MCF 10A (cell line): Measurements from ENCODE around the gene SHROOM3. TPM values are rescaled to one million over a fixed set of nuclear protein-coding genes. Genes with fewer than 3 reads are reported as not detected.
"Not testable (repeated sequence)": the region's sequence is repeated elsewhere in the genome, so short reads cannot be mapped to it uniquely, and the experiment has no call there.

Source experiments
- BruUV-seq: library from RNA; stranded (reverse); fragments of 400-500 nt; replicated peaks from 2 replicates; lab custom pipeline; 2021; lab: Mats Ljungman, UMichigan
- CTCF ChIA-PET: fragments of 300-600 bp; sonication (Branson Sonifier 250); formaldehyde crosslinking; extraction: SDS; loops from one replicate; lab custom pipeline; 2021; ENCODE audit warnings: antibody characterized with exemption, inconsistent platforms; lab: Yijun Ruan, JAX
- POLR2A ChIA-PET: fragments of 300-600, 350-650 bp; sonication (Branson Sonifier 250); formaldehyde crosslinking; extraction: SDS; loops from one replicate; lab custom pipeline; 2020; ENCODE audit warnings: antibody characterized with exemption, inconsistent platforms; lab: Yijun Ruan, JAX
- DNase-seq: peaks from one replicate; pipeline ENCODE4 v3.0.0-alpha.2; 2018; ENCODE audit not compliant: unreplicated experiment
- H3K27ac Mint-ChIP-seq: one replicate; pipeline ENCODE4 v1.8.0; 2022; ENCODE audit warnings: mild to moderate bottlenecking, low read depth, mixed read lengths; ENCODE audit not compliant: unreplicated experiment
- H3K27me3 Mint-ChIP-seq: one replicate; pipeline ENCODE4 v1.8.0; 2022; ENCODE audit warnings: mixed read lengths; ENCODE audit not compliant: insufficient read depth, unreplicated experiment
- H3K36me3 Mint-ChIP-seq: one replicate; pipeline ENCODE4 v1.8.0; 2022; ENCODE audit warnings: mild to moderate bottlenecking, moderate library complexity, mixed read lengths; ENCODE audit not compliant: insufficient read depth, unreplicated experiment
- H3K4me1 Mint-ChIP-seq: one replicate; pipeline ENCODE4 v1.8.0; 2022; ENCODE audit warnings: mixed read lengths; ENCODE audit not compliant: insufficient read depth, unreplicated experiment
- H3K4me3 Mint-ChIP-seq: one replicate; pipeline ENCODE4 v1.8.0; 2022; ENCODE audit warnings: mild to moderate bottlenecking, moderate library complexity, mixed read lengths; ENCODE audit not compliant: unreplicated experiment
- H3K9me3 Mint-ChIP-seq: one replicate; pipeline ENCODE4 v1.8.0; 2022; ENCODE audit warnings: mixed read lengths; ENCODE audit not compliant: unreplicated experiment
- CTCF ChIP-seq: fragments of 200-600 bp; IDR thresholded peaks from one replicate; pipeline ENCODE4 v1.8.0; 2022; ENCODE audit warnings: antibody characterized with exemption, mild to moderate bottlenecking; ENCODE audit not compliant: unreplicated experiment
- intact Hi-C: fragments of 100-400 bp; cut with micrococcal nuclease; formaldehyde crosslinking; loops from 2 replicates; pipeline ENCODE4 v1.14.1; 2022
- total RNA-seq: library from RNA; stranded (reverse); gene quantifications from 2 replicates; pipeline ENCODE4 v1.2.3, GENCODE V29; 2022

SHROOM3 gene
- total RNA-seq, 1 experiment from 2014 or later: 20.7 TPM

- Mint-ChIP-seq H3K27ac (peak overlapping the region; percentile 64), H3K27me3 (no peaks in the 10 kb centered on the region), H3K9me3 (no peaks in the 10 kb centered on the region), H3K4me1 (peaks cover 31% of the 10 kb centered on the region), H3K36me3 (no peaks in the 10 kb centered on the region), H3K4me3 (no peak overlapping the region)
- no peak for TF ChIP-seq CTCF
- no peak for DNase-seq
- intact Hi-C loops: no loop called here
- no TSS peak for BruUV-seq
- ChIA-PET POLR2A (interaction anchor here (0.7 to 1.5 kb wide), 6 partner anchors 9 to 935 kb away, joined by 3 to 6 read pairs (median 5); partner anchors contain the start of genes RCHY1, SHROOM3 and THAP6), CTCF (interaction anchor here (0.6 to 1.2 kb wide), 4 partner anchors 14 to 306 kb away, joined by 3 to 4 read pairs (median 4); partner anchors contain the start of gene SHROOM3)
Measured at GRCh38 chr4:76449362-76449767, 14.3 kb downstream of the SHROOM3 start.

- intact Hi-C loops: no loop called here
- ChIA-PET POLR2A (interaction anchor here (0.6 to 1.5 kb wide), 7 partner anchors 9 to 936 kb away, joined by 3 to 6 read pairs (median 5); partner anchors contain the start of genes RCHY1, SHROOM3 and THAP6), CTCF (interaction anchor here (0.6 to 1.2 kb wide), 4 partner anchors 14 to 306 kb away, joined by 3 to 4 read pairs (median 4); partner anchors contain the start of gene SHROOM3)
- no peaks in the 10 kb centered on the region for H3K36me3 Mint-ChIP-seq
- H3K27ac Mint-ChIP-seq: peak overlapping the region; percentile 64
- H3K9me3 Mint-ChIP-seq: no peaks in the 10 kb centered on the region
- DNase-seq: no peak
- BruUV-seq: no TSS peak
- H3K27me3 Mint-ChIP-seq: no peaks in the 10 kb centered on the region
- peaks cover 31% of the 10 kb centered on the region for H3K4me1 Mint-ChIP-seq
- no peak for TF ChIP-seq CTCF
- no peak overlapping the region for H3K4me3 Mint-ChIP-seq
Measured at GRCh38 chr4:76449833-76450232, 14.8 kb downstream of the SHROOM3 start.

GRCh38 chr4:76453232-76453631, 18.2 kb downstream of the SHROOM3 start:
- DNase-seq: no peak
- intact Hi-C loops: no loop called here
- ChIA-PET CTCF (interaction anchor here (0.6 kb wide), 1 partner anchor 297 kb away, joined by 3 read pairs; no protein-coding TSS in a partner anchor), POLR2A (interaction anchor here (1.1 kb wide), 1 partner anchor 12 kb away, joined by 3 read pairs; no protein-coding TSS in a partner anchor)
- peaks cover 27% of the 10 kb centered on the region for H3K4me1 Mint-ChIP-seq
- no peaks in the 10 kb centered on the region for H3K36me3 Mint-ChIP-seq
- no peaks in the 10 kb centered on the region for H3K9me3 Mint-ChIP-seq
- H3K27me3 Mint-ChIP-seq: no peaks in the 10 kb centered on the region
- TF ChIP-seq CTCF: no peak
- H3K27ac Mint-ChIP-seq: no peak overlapping the region
- BruUV-seq: no TSS peak
- H3K4me3 Mint-ChIP-seq: no peak overlapping the region

GRCh38 chr4:76454073-76454472, 19.0 kb downstream of the SHROOM3 start:
- intact Hi-C loops, BruUV-seq, H3K4me3 Mint-ChIP-seq, H3K27me3 Mint-ChIP-seq, H3K36me3 Mint-ChIP-seq, H3K27ac Mint-ChIP-seq, DNase-seq, CTCF ChIA-PET, H3K9me3 Mint-ChIP-seq: not testable (repeated sequence)
- POLR2A ChIA-PET: interaction anchor here (1.4 kb wide), 1 partner anchor 18 kb away, joined by 3 read pairs; the partner anchor contains the start of gene SHROOM3
- peaks cover 30% of the 10 kb centered on the region for H3K4me1 Mint-ChIP-seq
